Hepatocyte (in vitro differentiated cells): ENCODE data around the gene TDP2. TPM values are rescaled to one million over a fixed set of nuclear protein-coding genes. Genes with fewer than 3 reads are reported as not detected.
"Not testable (repeated sequence)": the region's sequence is repeated elsewhere in the genome, so short reads cannot be mapped to it uniquely, and the experiment has no call there.

Experiments used
- DNase-seq: peaks from one replicate; pipeline ENCODE4 v3.0.0-alpha.2; 2016; ENCODE audit warnings: low spot score
- H2AFZ ChIP-seq: fragments of 200-600 bp; sonication (generic); 2 replicates; pipeline ENCODE4 v1.6.0; 2016; ENCODE audit warnings: antibody characterized with exemption, mild to moderate bottlenecking
- H3K27ac ChIP-seq: fragments of 200-600 bp; sonication (generic); 2 replicates; pipeline ENCODE4 v1.5.1; 2016; ENCODE audit warnings: mild to moderate bottlenecking
- H3K27me3 ChIP-seq: fragments of 200-600 bp; sonication (generic); 2 replicates; pipeline ENCODE4 v1.6.1; 2016
- H3K36me3 ChIP-seq: fragments of 200-600 bp; sonication (generic); replicated peaks from 2 replicates; pipeline ENCODE4 v1.5.1; 2016; ENCODE audit warnings: low read depth; ENCODE audit not compliant: insufficient read depth
- H3K4me1 ChIP-seq: fragments of 200-600 bp; sonication (generic); 2 replicates; pipeline ENCODE4 v1.5.1; 2016; ENCODE audit warnings: mild to moderate bottlenecking, moderate library complexity; ENCODE audit not compliant: insufficient read depth
- H3K4me2 ChIP-seq: fragments of 200-600 bp; sonication (generic); 2 replicates; pipeline ENCODE4 v1.6.0; 2016
- H3K4me3 ChIP-seq: fragments of 200-600 bp; sonication (generic); 2 replicates; pipeline ENCODE4 v1.5.1; 2016; ENCODE audit warnings: mild to moderate bottlenecking
- H3K79me2 ChIP-seq: fragments of 200-600 bp; sonication (generic); 2 replicates; pipeline ENCODE4 v1.6.0; 2017; ENCODE audit warnings: mild to moderate bottlenecking
- H3K9me2 ChIP-seq: fragments of 200-600 bp; sonication (generic); replicated peaks from 2 replicates; pipeline ENCODE4 v1.6.0; 2017; ENCODE audit warnings: mild to moderate bottlenecking; ENCODE audit not compliant: insufficient read depth
- H3K9me3 ChIP-seq: fragments of 200-600 bp; sonication (generic); 2 replicates; pipeline ENCODE4 v1.5.1; 2016; ENCODE audit warnings: low read depth, mild to moderate bottlenecking
- H4K20me1 ChIP-seq: fragments of 200-600 bp; sonication (generic); 2 replicates; pipeline ENCODE4 v1.6.0; 2016; ENCODE audit warnings: mild to moderate bottlenecking; ENCODE audit not compliant: insufficient read depth, poor library complexity, severe bottlenecking
- CTCF ChIP-seq: fragments of 200-600 bp; sonication (generic); IDR thresholded peaks from 2 replicates; pipeline ENCODE4 v1.5.1; 2016; ENCODE audit warnings: antibody characterized with exemption, mild to moderate bottlenecking; ENCODE audit not compliant: poor library complexity
- EZH2 ChIP-seq: fragments of 200-600 bp; sonication (generic); IDR thresholded peaks from 2 replicates; pipeline ENCODE4 v1.6.1; 2016; ENCODE audit warnings: antibody characterized with exemption, mild to moderate bottlenecking, borderline replicate concordance
- EZH2phosphoT487 ChIP-seq: fragments of 200-600 bp; sonication (generic); IDR thresholded peaks from one replicate; pipeline ENCODE4 v1.6.1; 2018; ENCODE audit warnings: antibody characterized with exemption, mild to moderate bottlenecking, low read depth, moderate library complexity; ENCODE audit not compliant: unreplicated experiment, severe bottlenecking
- WGBS: methylation state at CpG from one replicate; pipeline ENCODE4 v1.1.6; 2016; ENCODE audit warnings: low lambda C conversion rate; ENCODE audit errors: missing lambda C conversion rate; 5-methylcytosine and 5-hydroxymethylcytosine counted together
- polyA plus RNA-seq: library from polyadenylated mRNA; unstranded; fragments of >200 nt; fragmentation: Nextera tagmentation; extraction: Ambion mirVana; gene quantifications from 2 replicates; pipeline ENCODE4 v1.2.1, GENCODE V29; 2016
- total RNA-seq: library from RNA; depleted of rRNA; stranded (reverse); fragments of >200 nt; gene quantifications from 2 replicates; pipeline ENCODE4 v1.2.3, GENCODE V29; 2014

Gene TDP2
- total and polyA plus RNA-seq, 2 experiments from 2014 or later: 75.5 to 117 TPM

- H3K4me3 ChIP-seq: no peak overlapping the region
- H3K27me3 ChIP-seq: no peaks in the 10 kb centered on the region
- H3K4me1 ChIP-seq: no peaks in the 10 kb centered on the region
- WGBS: 73% methylated on average over 2 of the region's 2 CpGs
- H3K9me2 ChIP-seq: no peaks in the 10 kb centered on the region
- no peak overlapping the region for H2AFZ ChIP-seq
- no peaks in the 10 kb centered on the region for H3K36me3 ChIP-seq
- no peak overlapping the region for H3K27ac ChIP-seq
- no peaks in the 10 kb centered on the region for H3K9me3 ChIP-seq
- no peak overlapping the region for H3K4me2 ChIP-seq
- H4K20me1 ChIP-seq: no peaks in the 10 kb centered on the region
- peaks cover 17% of the 10 kb centered on the region for H3K79me2 ChIP-seq
- no peak for DNase-seq
- TF ChIP-seq EZH2phosphoT487 (no peak), EZH2 (no peak), CTCF (no peak)
These were observed 6.9 kb upstream of the TDP2 start for GRCh38 chr6:24673625-24674024.

- Histone ChIP-seq H3K79me2 (peaks cover 25% of the 10 kb centered on the region), H4K20me1 (no peaks in the 10 kb centered on the region), H3K27me3 (no peaks in the 10 kb centered on the region), H3K4me3 (no peak overlapping the region), H3K9me3 (no peaks in the 10 kb centered on the region), H2AFZ (no peak overlapping the region), H3K27ac (no peak overlapping the region), H3K36me3 (no peaks in the 10 kb centered on the region), H3K9me2 (no peaks in the 10 kb centered on the region), H3K4me2 (no peak overlapping the region), H3K4me1 (no peaks in the 10 kb centered on the region)
- TF ChIP-seq CTCF: no peak
- TF ChIP-seq EZH2: no peak
- TF ChIP-seq EZH2phosphoT487: no peak
- DNase-seq: no peak
- 91% methylated on average over 6 of the region's 6 CpGs for WGBS
These were observed 6.0 kb upstream of the TDP2 start for GRCh38 chr6:24672620-24673182.

DNA sequence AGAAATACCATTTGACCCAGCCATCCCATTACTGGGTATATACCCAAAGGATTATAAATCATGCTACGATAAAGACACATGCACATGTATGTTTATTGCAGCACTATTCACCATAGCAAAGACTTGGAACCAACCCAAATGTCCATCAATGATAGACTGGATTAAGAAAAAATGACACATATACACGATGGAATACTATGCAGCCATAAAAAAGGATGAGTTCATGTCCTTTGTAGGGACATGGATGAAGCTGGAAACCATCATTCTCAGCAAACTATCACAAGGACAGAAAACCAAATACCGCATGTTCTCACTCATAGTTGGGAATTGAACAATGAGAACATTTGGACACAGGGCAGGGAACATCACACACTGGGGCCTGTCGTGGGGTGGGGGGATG lies 4.4 kb upstream of the TDP2 start:
- H4K20me1 ChIP-seq, H3K4me3 ChIP-seq, H3K27ac ChIP-seq, H3K36me3 ChIP-seq, H3K9me3 ChIP-seq, H3K9me2 ChIP-seq, H2AFZ ChIP-seq, H3K4me2 ChIP-seq, H3K4me1 ChIP-seq, H3K27me3 ChIP-seq, DNase-seq: not testable (repeated sequence)
- H3K79me2 ChIP-seq: peaks cover 20% of the 10 kb centered on the region
- whole genome bisulfite sequencing: 93% methylated on average over 4 of the region's 4 CpGs

GRCh38 chr6:24670492-24670891 lies 3.8 kb upstream of the TDP2 start:
- not testable (repeated sequence) for H3K4me1 ChIP-seq, H3K4me2 ChIP-seq, DNase-seq, H3K9me3 ChIP-seq, H3K4me3 ChIP-seq, H3K27ac ChIP-seq, H3K9me2 ChIP-seq, H3K36me3 ChIP-seq, H3K27me3 ChIP-seq, H2AFZ ChIP-seq, H4K20me1 ChIP-seq
- peaks cover 26% of the 10 kb centered on the region for H3K79me2 ChIP-seq

DNA sequence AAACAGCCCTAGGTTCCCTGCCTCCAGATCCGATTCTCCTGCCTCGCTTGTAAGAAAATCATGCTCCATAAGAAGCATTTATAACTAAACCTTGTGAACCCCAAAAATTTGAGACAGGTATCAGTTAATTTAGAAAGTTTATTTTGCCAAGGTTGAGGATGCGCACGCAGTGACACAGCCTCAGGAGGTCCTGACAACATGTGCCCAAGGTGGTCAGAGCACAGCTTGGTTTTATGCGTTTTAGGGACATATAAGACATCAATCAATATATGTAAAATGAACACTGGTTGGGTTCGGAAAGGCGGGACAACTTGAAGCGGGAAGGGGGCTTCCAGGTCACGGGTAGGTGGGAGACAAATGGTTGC lies 2.3 kb upstream of the TDP2 start:
- DNase-seq: no peak
- H3K4me2 ChIP-seq: no peak overlapping the region
- H3K27ac ChIP-seq: no peak overlapping the region
- WGBS: 98% methylated on average over 9 of the region's 9 CpGs
- no peak overlapping the region for H3K4me3 ChIP-seq
- peaks cover 35% of the 10 kb centered on the region for H3K79me2 ChIP-seq
- H3K9me3 ChIP-seq: no peaks in the 10 kb centered on the region
- H3K36me3 ChIP-seq: no peaks in the 10 kb centered on the region
- H3K9me2 ChIP-seq: no peaks in the 10 kb centered on the region
- no peak for TF ChIP-seq EZH2phosphoT487
- H4K20me1 ChIP-seq: no peaks in the 10 kb centered on the region
- H3K27me3 ChIP-seq: no peaks in the 10 kb centered on the region
- H2AFZ ChIP-seq: no peak overlapping the region
- H3K4me1 ChIP-seq: no peaks in the 10 kb centered on the region

DNA sequence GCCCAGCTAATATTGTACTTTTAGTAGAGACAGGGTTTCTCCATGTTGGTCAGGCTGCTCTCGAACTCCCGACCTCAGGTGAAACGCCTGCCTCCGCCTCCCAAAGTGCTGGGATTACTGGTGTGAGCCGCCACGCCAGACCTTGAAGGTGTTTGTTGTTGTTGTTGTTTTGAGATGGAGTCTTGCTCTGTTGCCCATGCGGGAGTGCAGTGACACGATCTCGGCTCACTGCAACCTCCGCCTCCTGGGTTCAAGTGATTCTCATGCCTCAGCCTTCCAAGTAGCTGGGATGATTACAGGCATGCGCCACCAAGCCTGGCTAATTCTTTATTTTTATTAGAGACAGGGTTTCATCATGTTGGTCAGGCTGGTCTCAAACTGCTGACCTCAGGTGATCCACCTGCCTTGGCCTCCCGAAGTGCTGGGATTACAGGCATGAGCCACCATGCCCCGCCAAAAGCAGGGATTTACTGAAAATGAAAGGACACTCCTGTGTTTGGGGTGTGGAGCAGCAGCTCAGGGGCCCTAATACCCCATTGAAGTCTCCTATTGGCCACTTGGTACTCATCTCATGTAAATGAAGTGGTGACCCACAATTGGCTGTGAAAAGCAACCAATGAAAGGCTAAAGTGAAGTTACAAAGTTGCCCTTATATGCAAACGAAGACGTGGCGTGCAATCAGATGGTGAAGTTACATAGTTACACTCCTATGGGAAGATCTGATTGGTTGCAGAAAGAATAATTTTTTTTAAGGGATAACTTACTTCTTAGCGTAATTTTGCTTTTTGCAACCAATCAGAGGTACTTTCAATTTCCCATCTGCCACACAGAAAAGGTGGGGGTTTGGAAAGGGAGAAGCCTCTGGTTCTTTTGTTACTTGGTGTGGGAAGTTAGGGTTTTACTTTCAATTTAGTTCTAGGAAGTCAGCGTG lies 1.6 kb upstream of the TDP2 start:
- H3K9me3 ChIP-seq, H3K27me3 ChIP-seq, DNase-seq, H3K4me3 ChIP-seq, H3K9me2 ChIP-seq, H3K4me1 ChIP-seq, H3K36me3 ChIP-seq, H2AFZ ChIP-seq, H4K20me1 ChIP-seq: not testable (repeated sequence)
- peak overlapping the region; percentile 72 for H3K4me2 ChIP-seq
- 94% methylated on average over 18 of the region's 18 CpGs for WGBS
- H3K79me2 ChIP-seq: peaks cover 40% of the 10 kb centered on the region
- H3K27ac ChIP-seq: peak overlapping the region; percentile 93
